Measurements from ENCODE around the gene DNAJC6. TPM values are rescaled to one million over a fixed set of nuclear protein-coding genes. Genes with fewer than 3 reads are reported as not detected.
"Not testable (repeated sequence)": the region's sequence is repeated elsewhere in the genome, so short reads cannot be mapped to it uniquely, and the experiment has no call there.

DNAJC6 gene
- total and polyA plus RNA-seq, 7 experiments from 2014 or later = 0.22 to 7.0 (median 1.8) TPM

- intact Hi-C loops (cut with micrococcal nuclease) = no loop called here
- Histone ChIP-seq H3K27ac (ENCODE audit: low read depth, low read length) (no peak overlapping the region), H3K36me3 (ENCODE audit: control insufficient read depth in 2 of 3, insufficient read depth in 3 of 3, low read length in 3 of 3) (no peaks in the 10 kb centered on the region), H3K9me3 (ENCODE audit: control insufficient read depth in 2 of 3, low read length in 3 of 3) (no peaks in the 10 kb centered on the region), H3K27me3 (ENCODE audit: control insufficient read depth in 2 of 2, insufficient read depth in 2 of 2, low read length in 2 of 2) (no peaks in the 10 kb centered on the region), H3K4me3 (ENCODE audit: low read length) (no peak overlapping the region), H3K4me1 (ENCODE audit: control insufficient read depth in 2 of 2, insufficient read depth in 2 of 2, low read length in 2 of 2) (no peaks in the 10 kb centered on the region)
- CTCF ChIA-PET = no interaction called here
- peaks cover 0 to 7% (median 0%) of the 10 kb centered on the region in 5 donors for H3K36me3 Mint-ChIP-seq
- H3K9me3 Mint-ChIP-seq = no peaks in the 10 kb centered on the region
- H3K4me1 Mint-ChIP-seq = peaks cover 0 to 3% (median 0%) of the 10 kb centered on the region in 7 donors
- H3K27ac Mint-ChIP-seq = no peak overlapping the region
- DNase-seq = no peak
- H3K27me3 Mint-ChIP-seq = peaks cover 0 to 5% (median 0%) of the 10 kb centered on the region in 5 donors
- POLR2A ChIA-PET = no interaction called here
- no peak for ATAC-seq
- no peak overlapping the region for H3K4me3 Mint-ChIP-seq
Measured at GRCh38 chr1:65441464-65441863, 132.1 kb downstream of the DNAJC6 start.

- Histone ChIP-seq H3K4me1 (ENCODE audit: control insufficient read depth in 2 of 2, insufficient read depth in 2 of 2, low read length in 2 of 2) (no peaks in the 10 kb centered on the region), H3K9me3 (ENCODE audit: control insufficient read depth in 2 of 3, low read length in 3 of 3) (no peaks in the 10 kb centered on the region), H3K4me3 (ENCODE audit: low read length) (no peak overlapping the region), H3K27ac (ENCODE audit: low read depth, low read length) (no peak overlapping the region), H3K27me3 (ENCODE audit: control insufficient read depth in 2 of 2, insufficient read depth in 2 of 2, low read length in 2 of 2) (no peaks in the 10 kb centered on the region), H3K36me3 (ENCODE audit: control insufficient read depth in 2 of 3, insufficient read depth in 3 of 3, low read length in 3 of 3) (no peaks in the 10 kb centered on the region)
- POLR2A ChIA-PET = no interaction called here
- Mint-ChIP-seq H3K27ac (no peak overlapping the region), H3K4me3 (no peak overlapping the region), H3K4me1 (no peaks in the 10 kb centered on the region), H3K36me3 (peaks cover 0 to 5% (median 0%) of the 10 kb centered on the region in 5 donors), H3K27me3 (peaks cover 0 to 7% (median 0%) of the 10 kb centered on the region in 5 donors), H3K9me3 (no peaks in the 10 kb centered on the region)
- DNase-seq (no peak), ATAC-seq (no peak)
- intact Hi-C loops (cut with micrococcal nuclease) = no loop called here
- CTCF ChIA-PET = no interaction called here
Measured at GRCh38 chr1:65442442-65442841, 133.1 kb downstream of the DNAJC6 start.

GRCh38 chr1:65443647-65444046 is 134.3 kb downstream of the DNAJC6 start:
- no peaks in the 10 kb centered on the region for H3K4me1 ChIP-seq (ENCODE audit: control insufficient read depth in 2 of 2, insufficient read depth in 2 of 2, low read length in 2 of 2)
- POLR2A ChIA-PET = no interaction called here
- no peak overlapping the region for H3K27ac Mint-ChIP-seq
- no peak overlapping the region for H3K4me3 Mint-ChIP-seq
- H3K27me3 Mint-ChIP-seq = peaks cover 0 to 7% (median 0%) of the 10 kb centered on the region in 5 donors
- ATAC-seq = no peak
- intact Hi-C loops (cut with micrococcal nuclease) = loop anchor here in 1 of 2 donors (2.0 kb wide), 1 partner anchor 19 kb away; no protein-coding TSS in a partner anchor
- no peaks in the 10 kb centered on the region for H3K4me1 Mint-ChIP-seq
- no peak overlapping the region for H3K4me3 ChIP-seq (ENCODE audit: low read length)
- H3K27me3 ChIP-seq (ENCODE audit: control insufficient read depth in 2 of 2, insufficient read depth in 2 of 2, low read length in 2 of 2) = no peaks in the 10 kb centered on the region
- no peaks in the 10 kb centered on the region for H3K9me3 Mint-ChIP-seq
- H3K27ac ChIP-seq (ENCODE audit: low read depth, low read length) = no peak overlapping the region
- no peaks in the 10 kb centered on the region for H3K9me3 ChIP-seq (ENCODE audit: control insufficient read depth in 2 of 3, low read length in 3 of 3)
- H3K36me3 ChIP-seq (ENCODE audit: control insufficient read depth in 2 of 3, insufficient read depth in 3 of 3, low read length in 3 of 3) = no peaks in the 10 kb centered on the region
- CTCF ChIA-PET = no interaction called here
- no peak for DNase-seq
- peaks cover 0 to 7% (median 0%) of the 10 kb centered on the region in 5 donors for H3K36me3 Mint-ChIP-seq

GRCh38 chr1:65444128-65444640 is 134.8 kb downstream of the DNAJC6 start:
- CTCF ChIA-PET = no interaction called here
- intact Hi-C loops (cut with micrococcal nuclease) = loop anchor here in 1 of 2 donors (2.0 kb wide), 1 partner anchor 19 kb away; no protein-coding TSS in a partner anchor
- no peaks in the 10 kb centered on the region for H3K27me3 ChIP-seq (ENCODE audit: control insufficient read depth in 2 of 2, insufficient read depth in 2 of 2, low read length in 2 of 2)
- no peak for DNase-seq
- H3K4me3 ChIP-seq (ENCODE audit: low read length) = no peak overlapping the region
- H3K4me3 Mint-ChIP-seq = no peak overlapping the region
- POLR2A ChIA-PET = no interaction called here
- no peaks in the 10 kb centered on the region for H3K36me3 ChIP-seq (ENCODE audit: control insufficient read depth in 2 of 3, insufficient read depth in 3 of 3, low read length in 3 of 3)
- H3K27ac Mint-ChIP-seq = no peak overlapping the region
- no peak overlapping the region for H3K27ac ChIP-seq (ENCODE audit: low read depth, low read length)
- no peaks in the 10 kb centered on the region for H3K9me3 ChIP-seq (ENCODE audit: control insufficient read depth in 2 of 3, low read length in 3 of 3)
- H3K9me3 Mint-ChIP-seq = no peaks in the 10 kb centered on the region
- no peaks in the 10 kb centered on the region for H3K4me1 ChIP-seq (ENCODE audit: control insufficient read depth in 2 of 2, insufficient read depth in 2 of 2, low read length in 2 of 2)
- peaks cover 0 to 9% (median 0%) of the 10 kb centered on the region in 5 donors for H3K27me3 Mint-ChIP-seq
- H3K4me1 Mint-ChIP-seq = no peaks in the 10 kb centered on the region
- H3K36me3 Mint-ChIP-seq = peaks cover 0 to 7% (median 0%) of the 10 kb centered on the region in 5 donors
- ATAC-seq = no peak

- Mint-ChIP-seq H3K4me1 (no peaks in the 10 kb centered on the region), H3K4me3 (no peak overlapping the region), H3K36me3 (peaks cover 0 to 4% (median 0%) of the 10 kb centered on the region in 5 donors), H3K27ac (no peak overlapping the region), H3K27me3 (peaks cover 0 to 9% (median 0%) of the 10 kb centered on the region in 5 donors), H3K9me3 (no peaks in the 10 kb centered on the region)
- DNase-seq (no peak), ATAC-seq (no peak)
- Histone ChIP-seq H3K9me3 (ENCODE audit: control insufficient read depth in 2 of 3, low read length in 3 of 3) (no peaks in the 10 kb centered on the region), H3K36me3 (ENCODE audit: control insufficient read depth in 2 of 3, insufficient read depth in 3 of 3, low read length in 3 of 3) (no peaks in the 10 kb centered on the region), H3K4me1 (ENCODE audit: control insufficient read depth in 2 of 2, insufficient read depth in 2 of 2, low read length in 2 of 2) (no peaks in the 10 kb centered on the region), H3K27me3 (ENCODE audit: control insufficient read depth in 2 of 2, insufficient read depth in 2 of 2, low read length in 2 of 2) (no peaks in the 10 kb centered on the region), H3K4me3 (ENCODE audit: low read length) (no peak overlapping the region), H3K27ac (ENCODE audit: low read depth, low read length) (no peak overlapping the region)
- CTCF ChIA-PET = no interaction called here
- POLR2A ChIA-PET = no interaction called here
- intact Hi-C loops (cut with micrococcal nuclease) = loop anchor here in 1 of 2 donors (2.0 kb wide), 1 partner anchor 17 kb away; no protein-coding TSS in a partner anchor
Measured at GRCh38 chr1:65445837-65446236, 136.5 kb downstream of the DNAJC6 start.

GRCh38 chr1:65449214-65449823 is 140.0 kb downstream of the DNAJC6 start:
- intact Hi-C loops (cut with micrococcal nuclease) = no loop called here
- no peaks in the 10 kb centered on the region for H3K4me1 Mint-ChIP-seq

GRCh38 chr1:65455678-65456077 is 146.3 kb downstream of the DNAJC6 start:
- H3K36me3 ChIP-seq (ENCODE audit: control insufficient read depth in 2 of 3, insufficient read depth in 3 of 3, low read length in 3 of 3); H3K27ac Mint-ChIP-seq; POLR2A ChIA-PET; CTCF ChIA-PET; ATAC-seq; H3K27ac ChIP-seq (ENCODE audit: low read depth, low read length); DNase-seq; H3K4me3 ChIP-seq (ENCODE audit: low read length); H3K27me3 Mint-ChIP-seq; intact Hi-C loops (cut with micrococcal nuclease); H3K27me3 ChIP-seq (ENCODE audit: control insufficient read depth in 2 of 2, insufficient read depth in 2 of 2, low read length in 2 of 2); H3K4me3 Mint-ChIP-seq; H3K9me3 ChIP-seq (ENCODE audit: control insufficient read depth in 2 of 3, low read length in 3 of 3): not testable (repeated sequence)
- peaks cover 0 to 15% of the 10 kb centered on the region in 2 donors for H3K4me1 ChIP-seq (ENCODE audit: control insufficient read depth in 2 of 2, insufficient read depth in 2 of 2, low read length in 2 of 2)
- H3K36me3 Mint-ChIP-seq = peaks cover 8 to 14% (median 13%) of the 10 kb centered on the region in 5 donors
- H3K4me1 Mint-ChIP-seq = peaks cover 7 to 33% (median 25%) of the 10 kb centered on the region in 7 donors
- peaks cover 3 to 23% (median 10%) of the 10 kb centered on the region in 11 donors for H3K9me3 Mint-ChIP-seq

More at GRCh38 chr1:65449214-65449823, 140.0 kb downstream of the DNAJC6 start:
- ChIA-PET CTCF (interaction anchor here (0.6 kb wide), 2 partner anchors 191 to 1206 kb away, joined by 3 read pairs; no protein-coding TSS in a partner anchor), POLR2A (no interaction called here)
- DNase-seq (no peak), ATAC-seq (no peak)
- no peaks in the 10 kb centered on the region for H3K27me3 ChIP-seq (ENCODE audit: control insufficient read depth in 2 of 2, insufficient read depth in 2 of 2, low read length in 2 of 2)
- Mint-ChIP-seq H3K36me3 (peaks cover 0 to 4% (median 4%) of the 10 kb centered on the region in 5 donors), H3K4me3 (no peak overlapping the region), H3K9me3 (peaks cover 0 to 7% (median 0%) of the 10 kb centered on the region in 11 donors), H3K27me3 (peaks cover 0 to 8% (median 0%) of the 10 kb centered on the region in 5 donors), H3K27ac (no peak overlapping the region)
- no peak overlapping the region for H3K4me3 ChIP-seq (ENCODE audit: low read length)
- H3K36me3 ChIP-seq (ENCODE audit: control insufficient read depth in 2 of 3, insufficient read depth in 3 of 3, low read length in 3 of 3) = no peaks in the 10 kb centered on the region
- no peaks in the 10 kb centered on the region for H3K9me3 ChIP-seq (ENCODE audit: control insufficient read depth in 2 of 3, low read length in 3 of 3)
- no peaks in the 10 kb centered on the region for H3K4me1 ChIP-seq (ENCODE audit: control insufficient read depth in 2 of 2, insufficient read depth in 2 of 2, low read length in 2 of 2)
- no peak overlapping the region for H3K27ac ChIP-seq (ENCODE audit: low read depth, low read length)

Data from naive thymus-derived CD4-positive, alpha-beta T cell (primary cell).